HEK293T (cell line): Measurements from ENCODE around the gene GET3.

ENCODE experiments used
- ARNT ChIP-seq: fragments of 450-650 bp; IDR thresholded peaks from 2 replicates; pipeline ENCODE4 v1.6.1; 2017; ENCODE audit warnings: mild to moderate bottlenecking
- ELF4 ChIP-seq: fragments of 450-650 bp; IDR thresholded peaks from 2 replicates; pipeline ENCODE4 v1.6.1; 2017; ENCODE audit warnings: antibody characterized with exemption
- HDGF ChIP-seq: fragments of 450-650 bp; IDR thresholded peaks from 2 replicates; pipeline ENCODE4 v1.6.1; 2017; ENCODE audit warnings: antibody characterized with exemption, borderline replicate concordance
- PKNOX1 ChIP-seq: fragments of 450-650 bp; IDR thresholded peaks from 2 replicates; pipeline ENCODE4 v1.6.1; 2016
- SP1 ChIP-seq: fragments of 450-650 bp; IDR thresholded peaks from 2 replicates; pipeline ENCODE4 v1.6.1; 2017
- SUZ12 ChIP-seq: fragments of 450-650 bp; IDR thresholded peaks from 2 replicates; pipeline ENCODE4 v1.6.1; 2016; ENCODE audit warnings: mild to moderate bottlenecking
- ZNF384 ChIP-seq: fragments of 450-650 bp; IDR thresholded peaks from 2 replicates; pipeline ENCODE4 v1.6.1; 2016

- TF ChIP-seq ARNT (no peak), ZNF384 (no peak), SUZ12 (no peak), PKNOX1 (no peak), SP1 (no peak), ELF4 (no peak), HDGF (no peak)
Observed at GRCh38 chr19:12692960-12693359, 44.3 kb upstream of the GET3 start.
